Activated CD4-positive, CD25-positive, alpha-beta regulatory T cell treated with anti-CD3 and anti-CD28 coated beads, Interleukin-2, amount 50 U/mL, for 16 hours (primary cell): Measurements from ENCODE around the gene CTSW.

ENCODE experiments used
- DNase-seq: peaks from one replicate; pipeline ENCODE4 v3.0.0-alpha.2; 2020; ENCODE audit warnings: low read depth, low spot score

CTSW gene

DNA sequence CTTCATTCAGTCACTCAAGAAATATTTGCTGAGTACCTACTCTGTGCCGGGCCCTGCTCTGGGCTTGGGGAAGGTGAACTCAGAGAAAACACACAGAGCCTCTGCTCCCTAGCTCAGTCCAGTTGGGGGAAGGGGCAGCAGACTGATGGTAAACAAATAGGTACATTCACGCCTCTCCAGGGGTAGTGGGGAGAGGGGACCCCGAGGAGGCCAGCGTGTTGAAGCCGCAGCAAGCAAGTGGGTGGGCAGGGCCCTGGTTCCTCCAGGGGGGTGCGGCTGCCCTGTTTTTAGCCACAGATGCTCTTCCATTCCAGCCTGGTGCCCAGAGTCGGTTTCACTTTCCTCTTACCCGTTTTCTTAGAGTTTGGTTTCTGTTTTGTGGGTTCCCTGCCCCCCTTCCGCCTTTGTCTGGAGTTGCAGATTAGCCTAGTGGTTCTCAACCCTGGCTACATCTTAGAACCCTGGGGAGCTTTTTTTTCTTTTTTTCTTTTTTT is 48.3 kb downstream of the CTSW start:
- peak; percentile 59 for DNase-seq

DNA sequence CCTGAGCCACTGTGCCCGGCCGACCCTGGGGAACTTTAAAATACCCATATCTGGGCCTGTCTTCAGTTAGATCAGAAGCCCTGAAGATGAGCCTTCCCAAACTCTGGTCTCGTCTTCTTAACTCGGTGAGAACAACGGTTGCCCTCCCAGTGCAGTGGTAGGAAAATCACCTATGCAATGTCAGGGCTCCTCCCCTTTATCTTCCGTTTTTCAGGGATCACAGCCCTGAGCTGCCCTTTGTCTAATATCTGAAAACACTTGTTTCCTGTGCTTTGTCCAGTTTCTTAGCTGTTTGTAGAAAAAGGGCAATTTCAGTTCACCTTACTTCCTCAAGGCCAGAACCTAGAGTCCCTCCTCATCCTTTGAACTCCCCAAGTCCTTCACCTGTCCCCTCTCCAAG is 49.0 kb downstream of the CTSW start:
- DNase-seq, result no peak

DNA sequence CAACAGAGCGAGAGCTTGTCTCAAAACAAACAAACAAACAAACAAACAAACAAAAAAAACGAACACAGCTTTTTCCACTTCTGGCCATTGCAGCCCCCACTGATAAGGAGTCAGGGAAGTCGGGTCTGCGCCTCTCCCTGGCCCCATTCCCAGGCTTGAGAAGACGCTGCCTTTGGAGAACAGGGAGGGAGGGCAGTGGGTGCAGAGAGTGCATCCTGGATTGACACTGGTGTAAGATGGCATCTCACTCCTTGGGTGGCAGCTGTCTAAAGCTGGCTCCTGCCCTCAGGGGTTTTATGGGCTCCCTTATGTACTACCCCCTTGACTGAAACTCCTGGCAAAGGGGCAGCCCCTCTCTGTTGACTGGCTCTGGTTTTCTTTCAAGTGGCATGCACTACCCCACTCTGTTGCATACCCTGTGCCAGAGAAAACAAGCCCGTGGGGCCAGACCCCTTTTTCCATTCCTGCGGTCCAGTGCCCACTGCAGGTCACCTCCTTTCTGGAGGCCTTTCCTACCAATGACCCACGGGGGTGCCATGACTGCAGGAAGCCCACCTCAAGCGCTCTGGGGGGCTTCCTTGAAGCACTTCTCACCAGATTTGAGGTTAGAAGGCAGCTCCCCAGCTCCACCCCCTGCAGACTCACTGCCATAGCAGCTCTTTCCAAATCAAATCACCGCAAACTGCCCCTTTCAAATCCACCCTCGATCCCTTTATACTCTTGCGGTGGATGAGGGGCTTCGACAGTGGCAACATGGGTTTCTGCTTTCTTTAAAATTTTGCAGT is 52.3 kb downstream of the CTSW start:
- DNase-seq, result no peak

DNA sequence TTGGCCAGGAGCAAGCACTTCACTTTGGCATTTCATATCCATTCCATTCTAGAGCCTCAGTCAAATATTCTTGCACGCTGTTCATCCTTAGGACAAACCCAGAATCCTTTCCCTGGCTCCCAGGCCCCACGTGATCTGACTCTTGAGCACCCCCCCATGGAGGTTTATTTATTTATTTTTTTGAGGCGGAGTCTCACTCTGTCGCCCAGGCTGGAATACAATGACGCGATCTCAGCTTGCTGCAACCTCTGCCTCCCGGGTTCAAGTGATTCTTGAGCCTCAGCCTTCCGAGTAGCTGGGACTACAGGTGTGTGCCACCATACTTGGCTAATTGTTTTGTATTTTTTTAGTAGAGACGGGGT is 52.9 kb downstream of the CTSW start:
- no peak for DNase-seq
